Neural cell (in vitro differentiated cells): ENCODE data around the gene FGGY.
"Not testable (repeated sequence)": the region's sequence is repeated elsewhere in the genome, so short reads cannot be mapped to it uniquely, and the experiment has no call there.

Experiments used
- EP300 ChIP-seq: fragments of 450-650 bp; conservative IDR thresholded peaks from 2 replicates; pipeline ENCODE4 v1.6.1; 2014; ENCODE audit warnings: antibody characterized with exemption, mild to moderate bottlenecking, moderate library complexity; ENCODE audit not compliant: poor library complexity, severe bottlenecking
- MXI1 ChIP-seq: fragments of 450-650 bp; conservative IDR thresholded peaks from 2 replicates; pipeline ENCODE4 v1.6.1; 2014; ENCODE audit warnings: antibody characterized with exemption, mild to moderate bottlenecking; ENCODE audit not compliant: poor library complexity, severe bottlenecking
- RAD21 ChIP-seq: fragments of 450-650 bp; conservative IDR thresholded peaks from 2 replicates; pipeline ENCODE4 v1.6.1; 2014; ENCODE audit warnings: antibody characterized with exemption, mild to moderate bottlenecking, moderate library complexity
- TAF1 ChIP-seq: IDR thresholded peaks from 2 replicates; pipeline ENCODE4 v1.6.1; 2012; ENCODE audit warnings: low read depth
- TF ChIP-seq, protein P1 (sequence below): fragments of 450-650 bp; IDR thresholded peaks from 2 replicates; pipeline ENCODE4 v1.5.1; 2014; ENCODE audit warnings: antibody characterized with exemption, mild to moderate bottlenecking, moderate library complexity; ENCODE audit not compliant: poor library complexity, severe bottlenecking
- TF ChIP-seq, protein P2 (sequence below): IDR thresholded peaks from 2 replicates; pipeline ENCODE4 v1.6.1; 2012; ENCODE audit warnings: borderline replicate concordance

DNA sequence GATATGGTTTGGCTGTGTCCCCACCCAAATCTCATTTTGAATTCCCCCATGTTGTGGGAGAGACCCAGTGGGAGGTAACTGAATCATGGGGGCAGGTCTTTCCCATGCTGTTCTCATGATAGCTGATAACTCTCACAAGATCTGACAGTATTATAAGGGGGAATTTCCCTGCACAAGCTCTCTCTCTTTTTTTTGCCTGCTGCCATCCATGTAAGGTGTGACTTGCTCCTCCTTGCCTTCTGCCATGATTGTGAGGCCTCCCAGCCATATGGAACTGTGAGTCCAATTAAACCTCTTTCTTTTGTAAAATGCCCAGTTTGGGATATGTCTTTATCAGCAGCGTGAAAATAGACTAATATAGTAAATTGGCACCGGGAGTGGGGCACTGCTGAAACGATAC lies 439.0 kb downstream of the FGGY start:
- TF ChIP-seq, protein P1, sequence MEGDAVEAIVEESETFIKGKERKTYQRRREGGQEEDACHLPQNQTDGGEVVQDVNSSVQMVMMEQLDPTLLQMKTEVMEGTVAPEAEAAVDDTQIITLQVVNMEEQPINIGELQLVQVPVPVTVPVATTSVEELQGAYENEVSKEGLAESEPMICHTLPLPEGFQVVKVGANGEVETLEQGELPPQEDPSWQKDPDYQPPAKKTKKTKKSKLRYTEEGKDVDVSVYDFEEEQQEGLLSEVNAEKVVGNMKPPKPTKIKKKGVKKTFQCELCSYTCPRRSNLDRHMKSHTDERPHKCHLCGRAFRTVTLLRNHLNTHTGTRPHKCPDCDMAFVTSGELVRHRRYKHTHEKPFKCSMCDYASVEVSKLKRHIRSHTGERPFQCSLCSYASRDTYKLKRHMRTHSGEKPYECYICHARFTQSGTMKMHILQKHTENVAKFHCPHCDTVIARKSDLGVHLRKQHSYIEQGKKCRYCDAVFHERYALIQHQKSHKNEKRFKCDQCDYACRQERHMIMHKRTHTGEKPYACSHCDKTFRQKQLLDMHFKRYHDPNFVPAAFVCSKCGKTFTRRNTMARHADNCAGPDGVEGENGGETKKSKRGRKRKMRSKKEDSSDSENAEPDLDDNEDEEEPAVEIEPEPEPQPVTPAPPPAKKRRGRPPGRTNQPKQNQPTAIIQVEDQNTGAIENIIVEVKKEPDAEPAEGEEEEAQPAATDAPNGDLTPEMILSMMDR, result not testable (repeated sequence)
- TF ChIP-seq RAD21, MXI1, EP300, TAF1: not testable (repeated sequence)
- TF ChIP-seq, protein P2, sequence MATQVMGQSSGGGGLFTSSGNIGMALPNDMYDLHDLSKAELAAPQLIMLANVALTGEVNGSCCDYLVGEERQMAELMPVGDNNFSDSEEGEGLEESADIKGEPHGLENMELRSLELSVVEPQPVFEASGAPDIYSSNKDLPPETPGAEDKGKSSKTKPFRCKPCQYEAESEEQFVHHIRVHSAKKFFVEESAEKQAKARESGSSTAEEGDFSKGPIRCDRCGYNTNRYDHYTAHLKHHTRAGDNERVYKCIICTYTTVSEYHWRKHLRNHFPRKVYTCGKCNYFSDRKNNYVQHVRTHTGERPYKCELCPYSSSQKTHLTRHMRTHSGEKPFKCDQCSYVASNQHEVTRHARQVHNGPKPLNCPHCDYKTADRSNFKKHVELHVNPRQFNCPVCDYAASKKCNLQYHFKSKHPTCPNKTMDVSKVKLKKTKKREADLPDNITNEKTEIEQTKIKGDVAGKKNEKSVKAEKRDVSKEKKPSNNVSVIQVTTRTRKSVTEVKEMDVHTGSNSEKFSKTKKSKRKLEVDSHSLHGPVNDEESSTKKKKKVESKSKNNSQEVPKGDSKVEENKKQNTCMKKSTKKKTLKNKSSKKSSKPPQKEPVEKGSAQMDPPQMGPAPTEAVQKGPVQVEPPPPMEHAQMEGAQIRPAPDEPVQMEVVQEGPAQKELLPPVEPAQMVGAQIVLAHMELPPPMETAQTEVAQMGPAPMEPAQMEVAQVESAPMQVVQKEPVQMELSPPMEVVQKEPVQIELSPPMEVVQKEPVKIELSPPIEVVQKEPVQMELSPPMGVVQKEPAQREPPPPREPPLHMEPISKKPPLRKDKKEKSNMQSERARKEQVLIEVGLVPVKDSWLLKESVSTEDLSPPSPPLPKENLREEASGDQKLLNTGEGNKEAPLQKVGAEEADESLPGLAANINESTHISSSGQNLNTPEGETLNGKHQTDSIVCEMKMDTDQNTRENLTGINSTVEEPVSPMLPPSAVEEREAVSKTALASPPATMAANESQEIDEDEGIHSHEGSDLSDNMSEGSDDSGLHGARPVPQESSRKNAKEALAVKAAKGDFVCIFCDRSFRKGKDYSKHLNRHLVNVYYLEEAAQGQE, result not testable (repeated sequence)
